SK-N-SH treated with all-trans-retinoic acid at 6 μM for 48 hours (cell line): ENCODE measurements around the gene AKR1D1.

Source experiments
- ATAC-seq: fragments of 200-7000 bp; cut with Tn5 transposase; 3 replicates; pipeline ENCODE4 v1.9.1; 2020; ENCODE audit warnings: mild to moderate bottlenecking, moderate library complexity
- BACH2 ChIP-seq: fragments of 250-450 bp; sonication (Bioruptor Pico); IDR thresholded peaks from 2 replicates; pipeline ENCODE4 v1.9.0; 2021; ENCODE audit warnings: mild to moderate bottlenecking, borderline replicate concordance
- CREB5 ChIP-seq: fragments of 250-450 bp; sonication (Bioruptor Pico); IDR thresholded peaks from 2 replicates; pipeline ENCODE4 v1.5.1; 2020; ENCODE audit warnings: low read depth, mild to moderate bottlenecking, moderate library complexity
- CSDC2 ChIP-seq: fragments of 250-450 bp; sonication (Bioruptor Pico); IDR thresholded peaks from 2 replicates; pipeline ENCODE4 v1.5.0; 2020; ENCODE audit warnings: mild to moderate bottlenecking, moderate library complexity
- CSRNP3 ChIP-seq: fragments of 250-450 bp; sonication (Bioruptor Pico); IDR thresholded peaks from 2 replicates; pipeline ENCODE4 v1.5.1; 2021; ENCODE audit warnings: mild to moderate bottlenecking, moderate library complexity
- ESRRG ChIP-seq: fragments of 250-450 bp; sonication (Bioruptor Pico); IDR thresholded peaks from 2 replicates; pipeline ENCODE4 v1.6.1; 2021; ENCODE audit warnings: mild to moderate bottlenecking
- GLIS3 ChIP-seq: fragments of 250-450 bp; sonication (Bioruptor Pico); IDR thresholded peaks from 2 replicates; pipeline ENCODE4 v1.5.0; 2020; ENCODE audit warnings: mild to moderate bottlenecking, moderate library complexity
- OSR1 ChIP-seq: fragments of 250-450 bp; sonication (Bioruptor Pico); IDR thresholded peaks from 2 replicates; pipeline ENCODE4 v1.8.0; 2022; ENCODE audit warnings: moderate library complexity, mild to moderate bottlenecking, inconsistent platforms
- PATZ1 ChIP-seq: fragments of 250-450 bp; sonication (Bioruptor Pico); IDR thresholded peaks from 2 replicates; pipeline ENCODE4 v1.8.0; 2020; ENCODE audit warnings: mild to moderate bottlenecking, moderate library complexity, borderline replicate concordance
- POU6F1 ChIP-seq: fragments of 250-450 bp; sonication (Bioruptor Pico); IDR thresholded peaks from 2 replicates; pipeline ENCODE4 v1.8.0; 2021; ENCODE audit warnings: low read depth, mild to moderate bottlenecking, moderate library complexity, borderline replicate concordance
- PPARA ChIP-seq: fragments of 250-450 bp; sonication (Bioruptor Pico); IDR thresholded peaks from 2 replicates; pipeline ENCODE4 v1.5.0; 2020; ENCODE audit warnings: mild to moderate bottlenecking, borderline replicate concordance
- RARB ChIP-seq: fragments of 250-450 bp; sonication (Bioruptor Pico); IDR thresholded peaks from 2 replicates; pipeline ENCODE4 v1.8.0; 2021; ENCODE audit warnings: mild to moderate bottlenecking, moderate library complexity
- SNAI2 ChIP-seq: fragments of 250-450 bp; sonication (Bioruptor Pico); IDR thresholded peaks from 2 replicates; pipeline ENCODE4 v1.5.0; 2020; ENCODE audit warnings: mild to moderate bottlenecking, moderate library complexity
- TCF4 ChIP-seq: fragments of 250-450 bp; sonication (Bioruptor Pico); IDR thresholded peaks from 2 replicates; pipeline ENCODE4 v1.8.0; 2021; ENCODE audit warnings: mild to moderate bottlenecking, moderate library complexity, borderline replicate concordance
- TOX ChIP-seq: fragments of 250-450 bp; sonication (Bioruptor Pico); IDR thresholded peaks from 2 replicates; pipeline ENCODE4 v1.8.0; 2021; ENCODE audit warnings: mild to moderate bottlenecking, moderate library complexity, borderline replicate concordance
- TSHZ2 ChIP-seq: fragments of 250-450 bp; sonication (Bioruptor Pico); IDR thresholded peaks from 2 replicates; pipeline ENCODE4 v1.5.0; 2020; ENCODE audit warnings: mild to moderate bottlenecking, moderate library complexity
- ZC3H10 ChIP-seq: fragments of 250-450 bp; sonication (Bioruptor Pico); IDR thresholded peaks from 2 replicates; pipeline ENCODE4 v1.5.1; 2021; ENCODE audit warnings: mild to moderate bottlenecking, moderate library complexity
- ZFP3 ChIP-seq: fragments of 250-450 bp; sonication (Bioruptor Pico); IDR thresholded peaks from 2 replicates; pipeline ENCODE4 v1.5.0; 2020; ENCODE audit warnings: mild to moderate bottlenecking, moderate library complexity
- ZFP30 ChIP-seq: fragments of 450-650 bp; formaldehyde crosslinking; IDR thresholded peaks from 2 replicates; pipeline ENCODE4 v1.5.0; 2022; ENCODE audit warnings: mild to moderate bottlenecking, moderate library complexity
- ZNF565 ChIP-seq: fragments of 450-650 bp; formaldehyde crosslinking; conservative IDR thresholded peaks from 2 replicates; pipeline ENCODE4 v1.5.0; 2020; ENCODE audit warnings: low read depth, mild to moderate bottlenecking, moderate library complexity
- ZNF70 ChIP-seq: fragments of 450-650 bp; formaldehyde crosslinking; IDR thresholded peaks from 2 replicates; pipeline ENCODE4 v1.5.0; 2020; ENCODE audit warnings: mild to moderate bottlenecking, moderate library complexity
- ZNF8 ChIP-seq: fragments of 450-650 bp; formaldehyde crosslinking; IDR thresholded peaks from 2 replicates; pipeline ENCODE4 v1.5.0; 2020; ENCODE audit warnings: mild to moderate bottlenecking, moderate library complexity

Gene AKR1D1

GRCh38 chr7:138137423-138138171 is 61.3 kb downstream of the AKR1D1 start:
- TF ChIP-seq ESRRG (CRISPR knock-in tag) (no peak), BACH2 (CRISPR knock-in tag) (no peak)
- TF ChIP-seq, all 23 proteins: peak for 0
- ATAC-seq = no peak

- ATAC-seq = no peak
- TF ChIP-seq GLIS3 (CRISPR knock-in tag) = no peak
- no peak for TF ChIP-seq SNAI2
- no peak for TF ChIP-seq ZFP3 (CRISPR knock-in tag)
- TF ChIP-seq TOX (CRISPR knock-in tag) = no peak
- no peak for TF ChIP-seq OSR1 (CRISPR knock-in tag)
- TF ChIP-seq ZC3H10 (CRISPR knock-in tag) = no peak
- no peak for TF ChIP-seq ZNF70 (CRISPR knock-in tag)
- TF ChIP-seq ZFP30 (CRISPR knock-in tag) = no peak
- no peak for TF ChIP-seq ESRRG (CRISPR knock-in tag)
- no peak for TF ChIP-seq ZNF565 (CRISPR knock-in tag)
- no peak for TF ChIP-seq TSHZ2
- no peak for TF ChIP-seq BACH2 (CRISPR knock-in tag)
- TF ChIP-seq PPARA (CRISPR knock-in tag) = no peak
- no peak for TF ChIP-seq PATZ1 (CRISPR knock-in tag)
- TF ChIP-seq CSRNP3 = no peak
- TF ChIP-seq CSDC2 = no peak
- no peak for TF ChIP-seq RARB (CRISPR knock-in tag)
- no peak for TF ChIP-seq TCF4 (CRISPR knock-in tag)
- no peak for TF ChIP-seq ZNF8 (CRISPR knock-in tag)
- no peak for TF ChIP-seq CREB5 (CRISPR knock-in tag)
These were observed 62.0 kb downstream of the AKR1D1 start for GRCh38 chr7:138138244-138138643.

GRCh38 chr7:138142583-138143201 is 66.4 kb downstream of the AKR1D1 start:
- no peak for ATAC-seq
- peak; percentile 54 for TF ChIP-seq ZFP30 (CRISPR knock-in tag)
- no peak for TF ChIP-seq RARB (CRISPR knock-in tag)
- no peak for TF ChIP-seq SNAI2
- TF ChIP-seq PATZ1 (CRISPR knock-in tag) = no peak
- peak; percentile 80 for TF ChIP-seq TSHZ2
- no peak for TF ChIP-seq TOX (CRISPR knock-in tag)
- no peak for TF ChIP-seq ZC3H10 (CRISPR knock-in tag)
- TF ChIP-seq BACH2 (CRISPR knock-in tag) = no peak
- TF ChIP-seq ZNF565 (CRISPR knock-in tag) = no peak
- no peak; the same call in 1 of the 2 replicates for TF ChIP-seq POU6F1 (CRISPR knock-in tag)
- TF ChIP-seq PPARA (CRISPR knock-in tag) = no peak
